K562 (cell line): Measurements from ENCODE around the gene PTHLH. TPM values are rescaled to one million over a fixed set of nuclear protein-coding genes. Genes with fewer than 3 reads are reported as not detected.
A peak's percentile ranks its signal among the peaks of the same experiment; 100 is the strongest.

Experiments
- AFF1 ChIP-seq, 2 experiments: fragments of 450-650 bp; IDR thresholded peaks; 2 replicates each; pipeline ENCODE4 v1.6.1; 2018; ENCODE audit warnings: mild to moderate bottlenecking in 2 of 2, low read depth in 1 of 2; ENCODE audit not compliant: partially characterized antibody in 2 of 2
- ARID1B ChIP-seq: fragments of 450-650 bp; IDR thresholded peaks from 2 replicates; pipeline ENCODE4 v1.6.1; 2016; ENCODE audit warnings: antibody characterized with exemption, mild to moderate bottlenecking, inconsistent platforms
- BACH1 ChIP-seq: fragments of 200-800 bp; sonication (Bioruptor generic); IDR thresholded peaks from 2 replicates; pipeline ENCODE4 v1.6.1; 2016; ENCODE audit warnings: missing genetic modification characterization, missing compliant biosample characterization
- CBFA2T3 ChIP-seq: fragments of 450-650 bp; IDR thresholded peaks from 2 replicates; pipeline ENCODE4 v1.6.1; 2017
- CTBP1 ChIP-seq: fragments of 450-650 bp; IDR thresholded peaks from 2 replicates; pipeline ENCODE4 v1.6.1; 2016; ENCODE audit warnings: borderline replicate concordance
- DPF2 ChIP-seq: fragments of 450-650 bp; IDR thresholded peaks from 2 replicates; pipeline ENCODE4 v1.6.1; 2016
- ETV5 ChIP-seq: sonication (generic); formaldehyde crosslinking; IDR thresholded peaks from 2 replicates; pipeline ENCODE4 v1.4.0; 2020; ENCODE audit warnings: low read depth, mild to moderate bottlenecking, missing genetic modification reagents
- FOXA3 ChIP-seq, 2 experiments: fragments of 450-650 bp in 1 of 2; sonication (generic) in 1 of 2; formaldehyde crosslinking; IDR thresholded peaks in 1 of 2; conservative IDR thresholded peaks in 1 of 2; 2 replicates each; pipeline versions ENCODE4 v1.4.0 to v1.8.0; 2020 to 2022; ENCODE audit warnings: mild to moderate bottlenecking in 2 of 2, missing genetic modification reagents in 1 of 2
- FOXP4 ChIP-seq: sonication (generic); formaldehyde crosslinking; IDR thresholded peaks from 2 replicates; pipeline ENCODE4 v1.8.0; 2022; ENCODE audit warnings: mild to moderate bottlenecking, missing genetic modification reagents, borderline replicate concordance
- GATA2 ChIP-seq: sonication (generic); formaldehyde crosslinking; IDR thresholded peaks from 2 replicates; pipeline ENCODE4 v1.4.0; 2020; ENCODE audit warnings: mild to moderate bottlenecking, missing genetic modification reagents
- HDAC1 ChIP-seq, 2 experiments: fragments of 450-650 bp; IDR thresholded peaks; 2 replicates each; pipeline ENCODE4 v1.6.1; 2016 to 2017; ENCODE audit warnings: inconsistent platforms in 1 of 2, mild to moderate bottlenecking in 1 of 2, moderate library complexity in 1 of 2
- KDM1A ChIP-seq, 2 experiments: fragments of 450-650 bp; IDR thresholded peaks; 2 replicates each; pipeline ENCODE4 v1.6.1; 2016; ENCODE audit warnings: mild to moderate bottlenecking in 2 of 2
- MAFK ChIP-seq: IDR thresholded peaks from 2 replicates; pipeline ENCODE4 v1.6.1; 2011; ENCODE audit warnings: low read length, improper control_type of control experiment
- NCOR1 ChIP-seq: fragments of 450-650 bp; IDR thresholded peaks from 2 replicates; pipeline ENCODE4 v1.6.1; 2016; ENCODE audit warnings: mild to moderate bottlenecking, moderate library complexity
- NR3C1 ChIP-seq: sonication (generic); formaldehyde crosslinking; IDR thresholded peaks from 2 replicates; pipeline ENCODE4 v1.8.1; 2022; ENCODE audit warnings: missing genetic modification reagents
- RAD21 ChIP-seq, 2 experiments: fragments of 250-450 bp in 1 of 2; fragments of 450-650 bp in 1 of 2; sonication (Bioruptor Pico) in 1 of 2; formaldehyde crosslinking in 1 of 2; IDR thresholded peaks in 1 of 2; conservative IDR thresholded peaks in 1 of 2; 2 replicates each; pipeline versions ENCODE4 v1.4.0 to v1.8.0; 2020 to 2022; ENCODE audit warnings: mild to moderate bottlenecking in 2 of 2, moderate library complexity in 1 of 2
- SMARCE1 ChIP-seq: fragments of 450-650 bp; IDR thresholded peaks from 2 replicates; pipeline ENCODE4 v1.7.1; 2016; ENCODE audit warnings: mild to moderate bottlenecking
- SOX6 ChIP-seq: fragments of 450-650 bp; IDR thresholded peaks from 2 replicates; pipeline ENCODE4 v1.6.1; 2014; ENCODE audit warnings: mild to moderate bottlenecking
- TCFL5 ChIP-seq: fragments of 250-450 bp; sonication (Bioruptor Pico); conservative IDR thresholded peaks from 2 replicates; pipeline ENCODE4 v1.6.1; 2021; ENCODE audit warnings: mild to moderate bottlenecking, moderate library complexity, matching md5 sums
- VEZF1 ChIP-seq: fragments of 200-800 bp; sonication (Bioruptor generic); IDR thresholded peaks from 2 replicates; pipeline ENCODE4 v1.6.1; 2017; ENCODE audit warnings: missing genetic modification characterization, missing compliant biosample characterization
- ZBTB7A ChIP-seq: IDR thresholded peaks from 2 replicates; pipeline ENCODE4 v1.6.1; 2011; ENCODE audit warnings: low read depth, mild to moderate bottlenecking, low read length, moderate library complexity, borderline replicate concordance; ENCODE audit not compliant: control insufficient read depth
- polyA plus RNA-seq, 8 experiments: library from polyadenylated mRNA; depleted of rRNA in 4 of 8; stranded (reverse) in 5 of 8; unstranded in 3 of 8; fragments of >200 nt; fragmentation: Nextera tagmentation in 2 of 8; fragmentation: Illumina TruSeq in 1 of 8; extraction: Ambion mirVana in 2 of 8; extraction: Trizol in 1 of 8; gene quantifications; 2 replicates each; pipeline versions ENCODE4 v1.2.1 to v1.2.3, GENCODE V29; 2011 to 2014; ENCODE audit warnings: inconsistent platforms in 1 of 8, missing spikeins in 1 of 8
- total RNA-seq, 7 experiments: library from RNA; depleted of rRNA in 6 of 7; stranded (reverse); fragments of >200 nt in 6 of 7; fragmentation: Illumina TruSeq in 2 of 7; extraction: Trizol in 2 of 7; gene quantifications; 2 replicates each; pipeline versions ENCODE4 v1.2.1 to v1.2.3, GENCODE V29; 2011 to 2021; ENCODE audit warnings: low replicate concordance in 1 of 7

PTHLH gene
- total and polyA plus RNA-seq, 9 of the 15 experiments (the other 6 are each of a cell fraction or from before 2014, with no cell fraction given), result 0.14 to 2.5 (median 0.74) TPM

- no peak for TF ChIP-seq FOXP4 (CRISPR knock-in tag)
- no peak for TF ChIP-seq GATA2
- peak; percentile 87 for TF ChIP-seq NCOR1
- TF ChIP-seq CBFA2T3, result peak; percentile 59
- TF ChIP-seq AFF1 (IDR thresholded peaks at IDR 0.05; ENCODE audit: low read depth in 1 of 2, partially characterized antibody in 2 of 2), result peak in 1 of 2 experiments; percentile 20
- peak in 1 of 2 experiments; percentile 42; a peak in 2 of 4 replicates for TF ChIP-seq FOXA3 (CRISPR knock-in tag; conservative IDR thresholded peaks at IDR 0.05 in 1 of 2, IDR thresholded peaks at IDR 0.05 in 1 of 2)
- TF ChIP-seq NR3C1 (CRISPR knock-in tag), result no peak
- TF ChIP-seq SOX6, result peak; percentile 68; the same call in 1 of the 2 replicates
- TF ChIP-seq TCFL5 (CRISPR knock-in tag), result no peak
- TF ChIP-seq CTBP1, result peak; percentile 68; the same call in 1 of the 2 replicates
- TF ChIP-seq HDAC1 (IDR thresholded peaks at IDR 0.05), result peak in 1 of 2 experiments; percentile 42; a peak in 1 of 4 replicates
- no peak for TF ChIP-seq ZBTB7A
- TF ChIP-seq SMARCE1, result peak; percentile 68; the same call in 1 of the 2 replicates
- TF ChIP-seq KDM1A (IDR thresholded peaks at IDR 0.05), result peak; percentile 72 to 75; a peak in 3 of 4 replicates
- TF ChIP-seq MAFK, result peak; percentile 90
- no peak for TF ChIP-seq RAD21 (CRISPR knock-in tag; conservative IDR thresholded peaks at IDR 0.05 in 1 of 2, IDR thresholded peaks at IDR 0.05 in 1 of 2)
- peak; percentile 93 for TF ChIP-seq BACH1
- peak; percentile 69 for TF ChIP-seq DPF2
- peak; percentile 70 for TF ChIP-seq ARID1B
- peak; percentile 57 for TF ChIP-seq VEZF1 (CRISPR knock-in tag)
- no peak for TF ChIP-seq ETV5
Observed at GRCh38 chr12:27984275-27984674, 11.7 kb upstream of the PTHLH start (continued).
